ENCODE results near the gene PRKCH. TPM values are rescaled to one million over a fixed set of nuclear protein-coding genes. Genes with fewer than 3 reads are reported as not detected.

Gene PRKCH
- total RNA-seq, 2 donors from 2014 or later = 7.2 to 8.6 TPM

GRCh38 chr14:61512026-61512834 lies 190.9 kb downstream of the PRKCH start:
- no peaks in the 10 kb centered on the region for H3K36me3 Mint-ChIP-seq (ENCODE audit: low read depth)
- H3K27me3 Mint-ChIP-seq (ENCODE audit: insufficient read depth) = no peaks in the 10 kb centered on the region
- Histone ChIP-seq H3K4me1 (ENCODE audit: control insufficient read depth, insufficient read depth, low read length) (no peaks in the 10 kb centered on the region), H3K36me3 (ENCODE audit: control insufficient read depth, insufficient read depth, low read length) (no peaks in the 10 kb centered on the region), H3K27ac (ENCODE audit: low read depth, low read length) (no peak overlapping the region), H3K27me3 (ENCODE audit: control insufficient read depth, insufficient read depth, low read length, poor library complexity, severe bottlenecking) (no peaks in the 10 kb centered on the region), H3K9ac (ENCODE audit: extremely low read depth, low read length, poor library complexity, severe bottlenecking) (no peak overlapping the region), H3K4me3 (ENCODE audit: low read length) (no peak overlapping the region), H3K9me3 (ENCODE audit: control insufficient read depth, low read length) (no peaks in the 10 kb centered on the region)
- no peak overlapping the region for H3K4me3 Mint-ChIP-seq
- TF ChIP-seq CTCF (conservative IDR thresholded peaks at IDR 0.05) = no peak
- H3K9me3 Mint-ChIP-seq = no peaks in the 10 kb centered on the region
- H3K27ac Mint-ChIP-seq = no peak overlapping the region
- DNase-seq = no peak
- peaks cover 6% of the 10 kb centered on the region for H3K4me1 Mint-ChIP-seq
- WGBS, 2 experiments (ENCODE audit: insufficient coverage in 1 of 2, insufficient read length in 1 of 2) = 88 to 100% methylated on average over 1 to 2 of the region's 2 CpGs

- H3K9me3 Mint-ChIP-seq = no peaks in the 10 kb centered on the region
- WGBS, 2 experiments (ENCODE audit: insufficient coverage in 1 of 2, insufficient read length in 1 of 2) = 93 to 98% methylated on average over 6 to 10 of the region's 10 CpGs
- Histone ChIP-seq H3K4me3 (ENCODE audit: low read length) (no peak overlapping the region), H3K27me3 (ENCODE audit: control insufficient read depth, insufficient read depth, low read length, poor library complexity, severe bottlenecking) (no peaks in the 10 kb centered on the region), H3K36me3 (ENCODE audit: control insufficient read depth, insufficient read depth, low read length) (no peaks in the 10 kb centered on the region), H3K4me1 (ENCODE audit: control insufficient read depth, insufficient read depth, low read length) (no peaks in the 10 kb centered on the region), H3K9me3 (ENCODE audit: control insufficient read depth, low read length) (no peaks in the 10 kb centered on the region), H3K9ac (ENCODE audit: extremely low read depth, low read length, poor library complexity, severe bottlenecking) (no peak overlapping the region), H3K27ac (ENCODE audit: low read depth, low read length) (no peak overlapping the region)
- no peak for TF ChIP-seq CTCF (conservative IDR thresholded peaks at IDR 0.05)
- no peaks in the 10 kb centered on the region for H3K36me3 Mint-ChIP-seq (ENCODE audit: low read depth)
- peak; percentile 30 for DNase-seq
- H3K27me3 Mint-ChIP-seq (ENCODE audit: insufficient read depth) = no peaks in the 10 kb centered on the region
- H3K4me1 Mint-ChIP-seq = peaks cover 6% of the 10 kb centered on the region
- H3K4me3 Mint-ChIP-seq = no peak overlapping the region
- H3K27ac Mint-ChIP-seq = no peak overlapping the region
These were observed 192.8 kb downstream of the PRKCH start for GRCh38 chr14:61513986-61514830.

DNA sequence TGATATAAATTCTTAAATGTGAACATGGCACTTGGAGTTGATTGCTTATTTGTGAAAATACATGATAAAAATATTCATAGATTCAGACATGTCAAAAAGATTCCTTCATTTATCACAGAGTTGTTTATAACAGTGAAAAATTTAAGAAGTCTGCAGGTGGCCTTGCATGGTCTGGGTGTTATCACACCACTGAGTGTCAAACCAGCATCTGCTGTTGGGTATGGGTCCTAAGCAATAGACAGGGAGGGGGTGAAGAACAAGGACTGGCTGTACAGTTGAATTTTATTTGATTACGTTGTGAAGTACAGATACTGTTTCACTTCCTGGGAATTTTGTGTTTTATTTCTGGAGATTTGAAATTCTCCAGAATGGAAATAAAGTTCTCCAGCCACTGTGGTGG lies 193.5 kb downstream of the PRKCH start:
- TF ChIP-seq CTCF (conservative IDR thresholded peaks at IDR 0.05) = no peak
- Mint-ChIP-seq H3K9me3 (no peaks in the 10 kb centered on the region), H3K4me1 (peaks cover 6% of the 10 kb centered on the region), H3K27ac (no peak overlapping the region), H3K4me3 (no peak overlapping the region), H3K27me3 (ENCODE audit: insufficient read depth) (no peaks in the 10 kb centered on the region), H3K36me3 (ENCODE audit: low read depth) (no peaks in the 10 kb centered on the region)
- no peaks in the 10 kb centered on the region for H3K36me3 ChIP-seq (ENCODE audit: control insufficient read depth, insufficient read depth, low read length)
- WGBS, 2 experiments (ENCODE audit: insufficient coverage in 1 of 2, insufficient read length in 1 of 2) = 83 to 84% methylated on average over 1 of the region's 1 CpG
- no peak overlapping the region for H3K9ac ChIP-seq (ENCODE audit: extremely low read depth, low read length, poor library complexity, severe bottlenecking)
- H3K27me3 ChIP-seq (ENCODE audit: control insufficient read depth, insufficient read depth, low read length, poor library complexity, severe bottlenecking) = no peaks in the 10 kb centered on the region
- no peaks in the 10 kb centered on the region for H3K9me3 ChIP-seq (ENCODE audit: control insufficient read depth, low read length)
- no peak for DNase-seq
- H3K4me1 ChIP-seq (ENCODE audit: control insufficient read depth, insufficient read depth, low read length) = no peaks in the 10 kb centered on the region
- no peak overlapping the region for H3K27ac ChIP-seq (ENCODE audit: low read depth, low read length)
- H3K4me3 ChIP-seq (ENCODE audit: low read length) = no peak overlapping the region

All from endodermal cell (in vitro differentiated cells).